Hypothalamus (tissue), 51 donors: ENCODE results near the gene PCDHB8.
"Not testable (repeated sequence)": the region's sequence is repeated elsewhere in the genome, so short reads cannot be mapped to it uniquely, and the experiment has no call there.

Experiments
- DNase-seq, 51 donors: peaks; one replicate each; lab custom pipeline; 2025; lab: John Stamatoyannopoulos, UW

Gene PCDHB8

GRCh38 chr5:141177577-141178191 is at the start of gene PCDHB8:
Gene PCDHB8, plus strand, starts transcription at chr5:141177790. Its CDS starts 245 bp downstream, at chr5:141178035.
- DNase-seq, result not testable (repeated sequence)

GRCh38 chr5:141135030-141135717 is 42.4 kb upstream of the PCDHB8 start, which contains the start of gene PCDHB5:
Gene PCDHB5, plus strand, starts transcription at chr5:141135206. Its CDS starts 229 bp downstream, at chr5:141135435.
- peak in 7 of 51 donors; percentile 2 to 22 (median 5) for DNase-seq

- no peak for DNase-seq
Observed at GRCh38 chr5:141135718-141136266, 41.8 kb upstream of the PCDHB8 start.

GRCh38 chr5:141137346-141137745 is 40.2 kb upstream of the PCDHB8 start:
- DNase-seq, result not testable (repeated sequence)

- peak in 1 of 51 donors; percentile 2 for DNase-seq
Observed at GRCh38 chr5:141149812-141150211, 27.8 kb upstream of the PCDHB8 start, which contains the start of gene PCDHB6. Gene PCDHB6, plus strand, starts transcription at chr5:141150057. Its CDS starts 201 bp downstream, at chr5:141150258.

- DNase-seq, result no peak
Observed at GRCh38 chr5:141150224-141150992, 27.2 kb upstream of the PCDHB8 start.

GRCh38 chr5:141150993-141151325 is 26.6 kb upstream of the PCDHB8 start:
- no peak for DNase-seq

GRCh38 chr5:141151632-141152031 is 26.0 kb upstream of the PCDHB8 start:
- DNase-seq, result not testable (repeated sequence)

- not testable (repeated sequence) for DNase-seq
Observed at GRCh38 chr5:141152096-141152495, 25.5 kb upstream of the PCDHB8 start.

- no peak for DNase-seq
Observed at GRCh38 chr5:141155540-141156374, 21.8 kb upstream of the PCDHB8 start.

GRCh38 chr5:141157356-141157755 is 20.2 kb upstream of the PCDHB8 start:
- not testable (repeated sequence) for DNase-seq

- DNase-seq, result not testable (repeated sequence)
Observed at GRCh38 chr5:141157901-141158300, 19.7 kb upstream of the PCDHB8 start.

- peak in 7 of 51 donors; percentile 10 to 23 (median 16) for DNase-seq
Observed at GRCh38 chr5:141172381-141173204, 5.0 kb upstream of the PCDHB8 start, which contains the start of gene PCDHB7. Gene PCDHB7, plus strand, starts transcription at chr5:141172644. Its CDS starts 192 bp downstream, at chr5:141172836.

- not testable (repeated sequence) for DNase-seq
Observed at GRCh38 chr5:141174291-141175104, 3.1 kb upstream of the PCDHB8 start.

- DNase-seq, result no peak
Observed at GRCh38 chr5:141175933-141176332, 1.7 kb upstream of the PCDHB8 start.

GRCh38 chr5:141179371-141179770 is 1.8 kb downstream of the PCDHB8 start:
- DNase-seq, result not testable (repeated sequence)

- not testable (repeated sequence) for DNase-seq
Observed at GRCh38 chr5:141179876-141180275, 2.3 kb downstream of the PCDHB8 start.

- DNase-seq, result no peak
Observed at GRCh38 chr5:141180313-141180712, 2.7 kb downstream of the PCDHB8 start.
